Measurements from ENCODE around the gene CHST9. TPM values are rescaled to one million over a fixed set of nuclear protein-coding genes. Genes with fewer than 3 reads are reported as not detected.

CHST9 gene
- total and polyA plus RNA-seq, 9 of the 15 experiments (the other 6 are each of a cell fraction or from before 2014, with no cell fraction given) = not detected

DNA sequence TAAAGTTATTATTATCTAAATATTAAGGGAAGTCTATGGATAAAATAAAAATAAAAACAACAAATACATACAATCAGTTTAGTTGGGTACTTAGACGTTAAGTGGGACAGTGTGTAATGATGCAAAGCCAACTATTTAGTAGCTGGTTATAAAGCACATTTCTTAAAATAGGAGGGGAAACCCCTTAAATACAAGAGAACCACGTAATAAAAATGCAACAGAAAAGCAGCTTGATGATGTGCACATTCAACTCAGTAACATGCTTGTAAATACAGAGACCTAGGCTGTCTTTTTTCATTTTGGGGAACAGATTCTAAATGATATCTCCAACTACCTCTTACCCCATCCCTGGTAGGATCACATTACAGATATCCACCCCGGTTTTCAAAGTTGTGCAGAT, 185.3 kb downstream of the CHST9 start (continued):
- TF ChIP-seq, protein P1, sequence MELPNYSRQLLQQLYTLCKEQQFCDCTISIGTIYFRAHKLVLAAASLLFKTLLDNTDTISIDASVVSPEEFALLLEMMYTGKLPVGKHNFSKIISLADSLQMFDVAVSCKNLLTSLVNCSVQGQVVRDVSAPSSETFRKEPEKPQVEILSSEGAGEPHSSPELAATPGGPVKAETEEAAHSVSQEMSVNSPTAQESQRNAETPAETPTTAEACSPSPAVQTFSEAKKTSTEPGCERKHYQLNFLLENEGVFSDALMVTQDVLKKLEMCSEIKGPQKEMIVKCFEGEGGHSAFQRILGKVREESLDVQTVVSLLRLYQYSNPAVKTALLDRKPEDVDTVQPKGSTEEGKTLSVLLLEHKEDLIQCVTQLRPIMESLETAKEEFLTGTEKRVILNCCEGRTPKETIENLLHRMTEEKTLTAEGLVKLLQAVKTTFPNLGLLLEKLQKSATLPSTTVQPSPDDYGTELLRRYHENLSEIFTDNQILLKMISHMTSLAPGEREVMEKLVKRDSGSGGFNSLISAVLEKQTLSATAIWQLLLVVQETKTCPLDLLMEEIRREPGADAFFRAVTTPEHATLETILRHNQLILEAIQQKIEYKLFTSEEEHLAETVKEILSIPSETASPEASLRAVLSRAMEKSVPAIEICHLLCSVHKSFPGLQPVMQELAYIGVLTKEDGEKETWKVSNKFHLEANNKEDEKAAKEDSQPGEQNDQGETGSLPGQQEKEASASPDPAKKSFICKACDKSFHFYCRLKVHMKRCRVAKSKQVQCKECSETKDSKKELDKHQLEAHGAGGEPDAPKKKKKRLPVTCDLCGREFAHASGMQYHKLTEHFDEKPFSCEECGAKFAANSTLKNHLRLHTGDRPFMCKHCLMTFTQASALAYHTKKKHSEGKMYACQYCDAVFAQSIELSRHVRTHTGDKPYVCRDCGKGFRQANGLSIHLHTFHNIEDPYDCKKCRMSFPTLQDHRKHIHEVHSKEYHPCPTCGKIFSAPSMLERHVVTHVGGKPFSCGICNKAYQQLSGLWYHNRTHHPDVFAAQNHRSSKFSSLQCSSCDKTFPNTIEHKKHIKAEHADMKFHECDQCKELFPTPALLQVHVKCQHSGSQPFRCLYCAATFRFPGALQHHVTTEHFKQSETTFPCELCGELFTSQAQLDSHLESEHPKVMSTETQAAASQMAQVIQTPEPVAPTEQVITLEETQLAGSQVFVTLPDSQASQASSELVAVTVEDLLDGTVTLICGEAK (IDR thresholded peaks at IDR 0.05) = no peak
- TF ChIP-seq, protein P1 (CRISPR knock-in tag; IDR thresholded peaks at IDR 0.05) = no peak
- TF ChIP-seq KLF13 (tag; IDR thresholded peaks at IDR 0.05; ENCODE audit: borderline replicate concordance, low read depth) (no peak), GATA2 (CRISPR knock-in tag; IDR thresholded peaks at IDR 0.05) (no peak), TCF7 (IDR thresholded peaks at IDR 0.05; ENCODE audit: borderline replicate concordance) (no peak), ZNF717 (CRISPR knock-in tag; IDR thresholded peaks at IDR 0.05) (no peak), RBM34 (IDR thresholded peaks at IDR 0.05; ENCODE audit: borderline replicate concordance, insufficient read depth, low read length) (no peak)
